HG02981 (cell line): Measurements from ENCODE around the gene ATP5PD.

Source experiments
- ATAC-seq: cut with Tn5 transposase; IDR thresholded peaks from one replicate; pipeline ENCODE4 v1.9.1; 2021; ENCODE audit warnings: mild to moderate bottlenecking, moderate library complexity; ENCODE audit not compliant: unreplicated experiment

Gene ATP5PD

GRCh38 chr17:75001915-75002843 is 44.6 kb downstream of the ATP5PD start:
- ATAC-seq = no peak

DNA sequence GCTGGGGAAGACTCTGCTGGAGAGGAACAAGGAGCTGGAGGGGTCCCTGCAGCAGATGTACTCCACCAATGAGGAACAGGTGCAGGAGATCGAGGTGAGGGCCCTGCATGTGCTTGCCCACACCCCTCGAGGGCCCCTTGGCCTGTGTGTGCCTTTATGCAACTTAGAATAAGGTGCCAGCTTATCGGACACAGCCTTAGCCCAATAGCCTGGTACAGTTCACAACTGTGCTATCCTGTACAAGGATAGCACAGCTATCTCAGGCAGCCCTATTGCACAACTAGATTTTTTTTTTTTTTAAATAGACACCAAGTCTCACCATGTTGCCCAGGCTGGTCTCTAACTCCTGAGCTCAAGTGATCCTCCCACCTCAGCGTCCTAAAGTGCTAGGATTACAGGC is 47.2 kb downstream of the ATP5PD start:
- no peak for ATAC-seq

- no peak for ATAC-seq
Observed at GRCh38 chr17:74998783-74999182, 48.0 kb downstream of the ATP5PD start.

DNA sequence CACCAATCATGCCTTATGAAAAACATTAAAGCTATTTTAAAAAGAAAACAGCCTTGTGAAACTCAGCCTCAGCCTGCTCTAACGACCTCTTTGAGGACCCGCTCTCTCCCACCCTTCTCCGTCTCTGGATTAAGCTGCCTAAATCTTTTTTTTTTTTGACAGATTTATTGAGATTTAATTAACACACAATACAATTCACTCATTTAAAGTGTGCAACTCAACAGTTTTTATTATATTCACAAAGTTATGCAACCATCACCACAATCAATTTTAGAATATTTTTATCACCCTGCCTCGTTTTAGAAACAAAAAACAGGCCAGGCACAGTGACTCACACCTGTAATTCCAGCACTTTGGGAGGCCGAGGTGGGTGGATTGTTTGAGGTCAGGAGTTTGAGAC is 50.9 kb downstream of the ATP5PD start:
- no peak for ATAC-seq

GRCh38 chr17:74994440-74994839 is 52.3 kb downstream of the ATP5PD start:
- no peak for ATAC-seq

- no peak for ATAC-seq
Observed at GRCh38 chr17:74992223-74992622, 54.5 kb downstream of the ATP5PD start.

GRCh38 chr17:74990581-74991105 is 56.1 kb downstream of the ATP5PD start:
- ATAC-seq = no peak
